Left forelimb (tissue), 1 donor: ENCODE data around the gene WWTR1.

Source experiments
- DNase-seq: peaks from one replicate; pipeline ENCODE4 v3.0.0-alpha.2; 2018; ENCODE audit warnings: low spot score

Gene WWTR1

DNA sequence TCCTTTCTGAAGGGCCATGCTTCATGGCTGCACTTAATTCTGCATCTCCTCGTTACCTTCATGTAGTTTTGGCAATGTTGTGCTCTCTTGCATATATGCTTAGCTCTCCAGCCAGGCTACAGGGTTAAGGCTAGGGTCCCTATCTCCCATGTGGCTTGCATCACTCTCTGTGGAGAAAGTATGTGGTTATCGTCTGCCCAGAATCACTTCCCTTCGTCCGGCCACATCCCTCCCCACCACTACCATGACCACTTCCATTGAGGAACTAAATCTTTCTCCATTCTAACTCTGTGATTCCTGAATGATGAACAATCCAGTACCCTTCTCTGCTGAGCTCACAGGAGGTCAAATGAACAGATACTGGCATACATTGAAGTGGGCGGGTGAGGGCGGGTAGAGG lies 34.0 kb downstream of the WWTR1 start:
- DNase-seq = no peak

- no peak for DNase-seq
Observed at GRCh38 chr3:149621218-149622005, 36.4 kb downstream of the WWTR1 start.

DNA sequence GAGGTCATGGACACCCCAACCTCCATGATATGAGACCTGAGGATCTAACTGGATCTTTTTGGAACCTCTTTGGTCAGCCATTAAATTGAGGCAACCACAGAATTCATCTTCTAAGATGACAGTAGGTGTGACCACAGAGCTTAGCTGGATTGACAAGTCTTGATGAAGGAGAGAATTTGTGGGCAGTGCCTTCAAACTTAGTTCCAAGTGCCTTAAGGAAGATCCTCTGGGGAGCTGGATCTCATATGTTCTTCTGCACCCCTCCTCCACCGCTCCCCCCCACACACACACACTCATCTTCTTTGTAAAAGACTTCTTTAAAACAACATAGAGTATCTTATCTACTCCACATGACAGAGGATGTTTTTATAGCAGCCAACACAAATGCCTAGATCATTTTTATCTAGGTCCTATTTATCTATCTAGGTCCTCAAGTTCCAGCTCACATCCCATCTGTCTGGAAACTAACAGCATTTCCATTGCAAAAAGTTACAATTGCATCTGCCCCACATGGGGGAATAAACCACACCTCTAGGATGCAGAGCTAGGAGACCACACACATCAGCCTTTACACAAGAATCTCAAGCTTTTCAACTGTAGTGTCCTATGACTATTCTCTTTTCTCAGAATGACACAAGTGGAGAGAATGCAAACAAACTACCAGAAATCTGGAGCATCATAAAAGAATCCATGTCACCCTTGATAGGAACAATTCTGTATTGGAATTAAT lies 37.4 kb downstream of the WWTR1 start:
- DNase-seq = no peak

GRCh38 chr3:149619136-149619535 lies 38.7 kb downstream of the WWTR1 start:
- DNase-seq = no peak

DNA sequence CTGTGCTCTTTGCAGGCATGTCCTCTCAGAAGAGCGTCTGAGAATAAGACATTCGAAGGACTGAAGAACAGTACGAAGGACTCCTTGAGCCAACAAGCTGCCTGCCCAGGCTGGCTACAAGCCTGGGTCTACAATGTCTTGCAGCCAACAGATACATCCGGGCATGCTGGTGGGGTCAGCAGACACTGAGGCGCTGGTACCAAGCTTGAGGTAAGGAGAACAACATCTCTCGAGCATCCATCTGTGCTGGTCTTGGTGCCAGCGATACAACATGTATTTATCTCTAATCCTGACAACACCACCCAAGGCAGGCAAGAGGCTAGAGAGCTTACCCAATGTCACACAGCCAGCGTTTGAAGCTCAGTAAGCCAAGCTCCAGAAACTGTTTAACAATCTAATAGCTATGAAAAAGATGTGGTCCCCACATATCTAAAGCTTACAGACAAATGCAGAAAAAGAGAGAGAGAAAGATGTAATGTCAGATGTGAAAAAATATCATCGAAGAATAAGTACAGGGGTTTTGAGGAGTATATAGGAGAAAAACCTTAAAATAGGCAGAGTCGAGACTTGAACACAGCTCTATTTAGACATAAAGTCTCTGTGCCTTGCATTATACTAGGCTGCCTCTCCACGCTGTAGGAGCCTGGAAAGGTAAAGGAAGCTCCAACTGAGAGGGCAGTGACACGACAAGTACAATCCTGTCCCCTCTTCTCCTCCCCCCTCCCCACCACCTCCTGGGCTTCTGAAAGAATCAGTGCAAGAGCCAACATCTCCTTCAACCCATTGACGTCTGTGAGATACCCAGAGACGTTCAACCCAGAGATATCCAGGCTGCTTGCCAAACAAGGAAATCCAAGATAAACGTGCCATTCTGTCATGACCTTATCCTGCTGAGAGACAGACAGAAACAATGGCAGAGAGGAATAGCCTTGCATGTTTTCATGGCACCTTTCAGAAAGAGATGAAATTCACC lies 39.4 kb downstream of the WWTR1 start:
- no peak for DNase-seq

DNA sequence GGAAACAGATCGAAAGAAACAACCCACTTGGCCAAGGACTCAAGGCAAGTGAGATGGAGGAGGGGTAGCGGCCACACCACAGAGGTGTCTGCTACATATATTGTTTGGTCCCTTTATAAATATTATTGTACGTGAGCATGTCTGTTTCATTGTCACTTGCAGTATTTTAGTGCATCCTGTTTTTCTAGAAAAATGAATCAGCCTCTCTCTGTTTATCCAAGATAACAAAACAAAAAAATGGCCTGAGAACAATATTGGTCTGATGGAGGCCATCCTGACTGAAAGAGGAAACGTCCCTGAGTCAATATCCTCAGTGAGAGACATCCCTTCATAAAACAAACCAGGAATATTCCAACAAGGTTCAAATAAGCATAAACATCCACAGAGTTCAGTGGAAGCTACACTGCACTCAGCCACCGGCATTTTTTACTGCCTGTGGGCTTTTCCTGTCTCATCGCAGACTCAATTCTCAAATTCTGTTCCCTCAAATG lies 42.0 kb downstream of the WWTR1 start:
- no peak for DNase-seq

GRCh38 chr3:149613988-149614387 lies 43.8 kb downstream of the WWTR1 start:
- DNase-seq = no peak

- no peak for DNase-seq
Observed at GRCh38 chr3:149612456-149612855, 45.4 kb downstream of the WWTR1 start.

- DNase-seq = no peak
Observed at GRCh38 chr3:149611149-149611548, 46.7 kb downstream of the WWTR1 start.

DNA sequence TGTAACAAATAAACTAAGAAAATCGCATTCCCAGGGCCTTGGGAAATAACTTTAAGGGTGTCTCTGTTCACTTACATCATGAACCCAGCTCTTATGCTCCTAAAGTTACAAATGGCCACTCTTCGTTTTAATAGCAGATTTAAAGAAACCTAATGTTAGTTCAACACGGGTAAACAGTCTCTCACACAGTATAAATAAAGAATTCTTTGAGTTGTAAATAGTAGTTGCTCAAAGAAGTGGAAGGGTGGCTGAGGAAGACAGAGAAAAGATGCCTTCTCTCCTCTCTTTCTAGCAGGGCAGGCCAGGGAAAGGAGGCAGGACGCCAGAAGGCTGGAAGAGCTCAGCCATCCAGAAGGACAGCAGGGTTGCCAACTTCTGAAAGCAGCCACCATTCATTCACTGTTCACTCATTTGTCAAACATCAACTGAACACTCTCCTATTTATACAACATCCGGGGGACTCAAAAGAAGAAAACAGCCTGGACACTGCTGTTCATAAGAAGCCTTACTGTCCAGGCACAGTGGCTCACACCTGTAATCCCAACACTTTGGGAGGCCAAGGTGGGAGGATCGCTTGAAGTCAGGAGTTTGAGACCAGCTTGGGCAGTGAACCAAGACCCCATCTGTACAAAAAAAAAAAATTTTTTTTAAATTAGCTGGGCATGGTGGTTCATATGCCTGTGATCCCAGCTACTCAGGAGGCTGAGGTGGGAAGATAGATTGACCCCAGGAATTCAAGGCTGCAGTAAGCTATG lies 47.3 kb downstream of the WWTR1 start:
- no peak for DNase-seq

DNA sequence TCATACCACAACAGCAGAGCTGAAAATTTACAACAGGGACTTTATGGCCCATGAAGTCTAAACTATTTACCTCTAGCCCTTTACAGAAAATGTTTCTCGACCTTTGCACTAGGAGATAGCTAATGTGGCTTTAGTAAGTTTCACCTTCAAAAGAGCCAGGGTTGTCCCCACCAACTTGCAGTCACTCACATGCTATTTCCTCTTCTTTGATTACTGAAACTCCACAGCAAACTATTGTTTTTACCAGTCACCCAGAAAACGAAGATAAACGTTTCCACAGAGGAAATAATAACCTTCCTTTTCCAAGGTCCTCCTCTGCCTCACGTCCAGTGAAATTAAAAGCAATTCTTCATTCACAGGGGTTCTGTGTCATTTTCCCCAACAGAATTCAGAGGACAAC lies 48.2 kb downstream of the WWTR1 start:
- DNase-seq = no peak

DNA sequence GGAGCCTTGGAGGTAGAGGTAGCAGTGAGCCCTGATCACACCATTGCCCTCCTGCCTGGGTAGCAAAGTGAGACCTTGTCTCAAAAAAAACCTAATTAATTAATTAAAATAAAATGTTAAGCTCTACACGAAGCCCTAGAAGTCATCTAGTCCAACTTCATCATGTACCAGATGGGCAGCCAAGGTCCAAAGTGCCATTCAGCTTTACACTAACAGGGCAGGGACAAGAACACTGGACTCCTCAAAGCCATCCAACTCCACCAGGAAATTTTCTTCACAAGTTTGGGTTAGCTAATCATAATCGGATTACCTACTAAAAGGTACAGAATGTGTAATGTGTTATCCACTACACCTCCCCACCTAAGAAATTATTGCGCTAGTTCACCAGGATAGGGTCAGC lies 48.8 kb downstream of the WWTR1 start:
- no peak for DNase-seq

DNA sequence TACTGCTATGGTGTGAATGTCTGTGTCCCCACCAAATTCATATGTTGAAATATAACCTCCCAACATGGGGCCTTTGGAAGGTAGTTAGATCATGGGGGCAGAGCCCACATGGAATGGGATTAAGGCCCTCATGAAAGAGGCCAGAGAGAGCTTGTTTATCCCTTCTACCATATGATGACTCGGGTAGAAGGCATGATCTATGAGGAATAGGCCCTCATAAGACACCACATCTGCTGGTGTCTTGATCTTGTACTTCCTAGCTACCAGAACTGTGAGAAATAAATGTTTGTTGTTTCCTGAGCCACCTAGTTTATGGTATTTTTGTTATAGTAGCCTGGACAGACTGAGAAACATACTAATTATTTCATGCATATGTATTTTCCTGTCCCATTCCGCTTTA lies 51.9 kb downstream of the WWTR1 start:
- no peak for DNase-seq

DNA sequence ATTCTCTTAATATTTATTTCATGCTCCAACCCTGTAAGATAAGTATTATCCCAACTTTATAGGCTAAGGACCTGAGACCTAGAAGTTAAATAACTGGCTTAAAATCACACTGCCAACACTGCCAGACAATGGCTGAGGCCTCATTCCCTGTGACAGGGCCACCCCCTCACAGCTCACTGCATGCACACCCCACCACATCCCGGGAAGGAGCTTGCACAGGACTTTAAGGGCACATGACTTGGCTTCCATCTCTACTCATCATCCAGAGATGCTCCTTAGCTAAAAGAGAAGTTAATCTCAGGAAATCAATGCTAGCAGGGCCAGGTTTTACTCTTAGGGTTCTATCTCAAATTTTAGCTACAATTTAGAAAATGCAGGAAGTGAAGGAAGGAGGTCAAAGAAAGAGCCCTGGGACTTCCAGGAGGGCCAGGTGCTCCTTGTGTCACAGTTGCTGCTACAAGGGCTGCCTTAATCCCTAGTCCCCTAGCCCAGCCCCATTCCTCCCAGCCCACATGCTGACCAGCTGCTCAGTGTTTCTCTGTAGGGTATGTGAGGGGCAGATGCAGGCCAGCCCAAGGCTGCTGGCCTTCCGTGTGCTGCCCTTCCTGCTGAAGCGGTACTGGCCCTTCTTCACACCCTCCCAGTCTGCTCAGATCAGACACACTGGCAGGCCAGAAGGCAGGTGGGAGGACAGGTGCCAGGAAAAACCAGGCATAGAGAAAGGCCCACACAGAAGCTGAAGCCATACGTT lies 53.5 kb downstream of the WWTR1 start:
- DNase-seq = no peak

GRCh38 chr3:149603126-149604074 lies 54.4 kb downstream of the WWTR1 start:
- DNase-seq = no peak

GRCh38 chr3:149600634-149601033 lies 57.2 kb downstream of the WWTR1 start:
- no peak for DNase-seq

GRCh38 chr3:149599236-149599635 lies 58.6 kb downstream of the WWTR1 start:
- DNase-seq = no peak

DNA sequence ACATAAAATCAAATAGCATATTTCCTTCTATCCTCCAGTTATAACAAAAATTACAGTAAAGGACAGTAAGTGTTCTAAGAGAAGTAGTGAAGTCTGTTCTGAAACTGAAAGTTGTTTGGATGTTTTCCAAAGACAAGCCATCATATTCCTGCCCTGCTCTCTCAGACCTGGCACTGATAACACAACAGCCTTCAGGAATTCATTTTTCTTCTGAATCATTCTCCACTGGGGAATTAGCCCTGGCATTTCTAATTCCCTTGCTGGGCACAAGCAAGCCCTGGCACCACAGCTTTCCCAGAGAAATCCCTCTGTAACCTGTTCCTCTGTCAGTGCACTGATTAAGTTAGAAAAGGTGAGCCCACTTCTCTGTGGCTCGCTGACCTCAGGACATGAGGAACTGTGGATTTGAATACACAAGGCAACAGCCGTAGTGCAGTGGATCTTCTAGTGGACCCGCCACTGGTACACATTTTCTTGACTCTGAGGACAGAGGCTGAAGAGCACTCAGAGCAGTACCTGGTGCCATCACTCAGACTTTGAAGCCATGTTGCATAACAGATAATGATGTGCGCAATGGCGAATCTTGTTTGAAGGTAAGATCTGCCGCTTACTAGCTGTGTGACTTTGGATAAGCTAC lies 61.6 kb downstream of the WWTR1 start:
- DNase-seq = no peak
